ENCODE measurements around the gene MMEL1. TPM values are rescaled to one million over a fixed set of nuclear protein-coding genes. Genes with fewer than 3 reads are reported as not detected.

The MMEL1 gene
- total RNA-seq, 6 donors from 2014 or later: 2.9 to 5.5 (median 5.1) TPM; not detected in 2

- H3K36me3 ChIP-seq: peaks cover 6 to 60% (median 51%) of the 10 kb centered on the region in 4 donors
- ATAC-seq (ENCODE audit: low FRiP score in 2 of 2) (no peak), DNase-seq (peak in 1 of 2 donors; percentile 58)
- TF ChIP-seq POLR2AphosphoS5 (IDR thresholded peaks at IDR 0.05) (no peak), POLR2A (IDR thresholded peaks at IDR 0.05) (no peak), CTCF (IDR thresholded peaks at IDR 0.05) (no peak), EP300 (IDR thresholded peaks at IDR 0.05) (no peak)
- H3K9me3 ChIP-seq: no peaks in the 10 kb centered on the region
- H3K4me3 ChIP-seq: no peak overlapping the region
- H3K27ac ChIP-seq: no peak overlapping the region
- peaks cover 8 to 20% (median 10%) of the 10 kb centered on the region in 4 donors for H3K4me1 ChIP-seq
- WGBS, 2 donors: 86 to 89% methylated on average over 9 to 15 of the region's 18 CpGs
- no peaks in the 10 kb centered on the region for H3K27me3 ChIP-seq
These were observed 69.6 kb downstream of the MMEL1 start for GRCh38 chr1:2563205-2563604.

- peaks cover 18 to 30% (median 20%) of the 10 kb centered on the region in 4 donors for H3K4me1 ChIP-seq
- ATAC-seq (ENCODE audit: low FRiP score in 2 of 2) (no peak), DNase-seq (peak in 1 of 2 donors; percentile 56)
- peaks cover 6 to 64% (median 51%) of the 10 kb centered on the region in 4 donors for H3K36me3 ChIP-seq
- H3K4me3 ChIP-seq: no peak overlapping the region
- no peaks in the 10 kb centered on the region for H3K9me3 ChIP-seq
- no peak for TF ChIP-seq POLR2A (IDR thresholded peaks at IDR 0.05)
- no peak for TF ChIP-seq EP300 (IDR thresholded peaks at IDR 0.05)
- peak; percentile 26 to 52 (median 36) for TF ChIP-seq CTCF (IDR thresholded peaks at IDR 0.05)
- no peak for TF ChIP-seq POLR2AphosphoS5 (IDR thresholded peaks at IDR 0.05)
- 87 to 94% methylated on average over 5 to 24 of the region's 24 CpGs for WGBS, 2 donors
- no peaks in the 10 kb centered on the region for H3K27me3 ChIP-seq
- H3K27ac ChIP-seq: no peak overlapping the region
These were observed 70.6 kb downstream of the MMEL1 start for GRCh38 chr1:2561898-2562895.

- no peak overlapping the region for H3K4me3 ChIP-seq
- H3K36me3 ChIP-seq: peaks cover 6 to 64% (median 51%) of the 10 kb centered on the region in 4 donors
- no peak overlapping the region for H3K27ac ChIP-seq
- no peak for ATAC-seq (ENCODE audit: low FRiP score in 2 of 2)
- 92 to 96% methylated on average over 11 of the region's 11 CpGs for WGBS, 2 donors
- peaks cover 21 to 35% (median 23%) of the 10 kb centered on the region in 4 donors for H3K4me1 ChIP-seq
- no peaks in the 10 kb centered on the region for H3K27me3 ChIP-seq
- no peak for TF ChIP-seq CTCF (IDR thresholded peaks at IDR 0.05)
- no peaks in the 10 kb centered on the region for H3K9me3 ChIP-seq
- peak in 1 of 2 donors; percentile 51 for DNase-seq
These were observed 71.4 kb downstream of the MMEL1 start for GRCh38 chr1:2561446-2561845.

- TF ChIP-seq POLR2AphosphoS5 (IDR thresholded peaks at IDR 0.05) (no peak), CTCF (IDR thresholded peaks at IDR 0.05) (no peak), POLR2A (IDR thresholded peaks at IDR 0.05) (no peak), EP300 (IDR thresholded peaks at IDR 0.05) (no peak)
- Histone ChIP-seq H3K36me3 (peaks cover 6 to 64% (median 51%) of the 10 kb centered on the region in 4 donors), H3K27me3 (no peaks in the 10 kb centered on the region), H3K27ac (peak overlapping the region in 2 of 4 donors; percentile 16 to 17), H3K4me1 (peaks cover 22 to 41% (median 26%) of the 10 kb centered on the region in 4 donors), H3K4me3 (no peak overlapping the region), H3K9me3 (no peaks in the 10 kb centered on the region)
- ATAC-seq (ENCODE audit: low FRiP score in 2 of 2): no peak
- 91 to 94% methylated on average over 3 to 12 of the region's 15 CpGs for WGBS, 2 donors
- peak in 1 of 2 donors; percentile 69 for DNase-seq
These were observed 72.3 kb downstream of the MMEL1 start for GRCh38 chr1:2560299-2561073.
